GM12878 (cell line): ENCODE results near the gene BBC3. TPM values are rescaled to one million over a fixed set of nuclear protein-coding genes. Genes with fewer than 3 reads are reported as not detected.
A peak's percentile ranks its signal among the peaks of the same experiment; 100 is the strongest.

Source experiments
- BCL3 ChIP-seq: IDR thresholded peaks from 2 replicates; pipeline ENCODE4 v1.6.1; 2011; ENCODE audit warnings: borderline replicate concordance, low read depth, mild to moderate bottlenecking, moderate library complexity, low read length; ENCODE audit not compliant: insufficient read depth, poor library complexity, severe bottlenecking
- BCLAF1 ChIP-seq: fragments of 450-650 bp; IDR thresholded peaks from 2 replicates; pipeline ENCODE4 v1.6.1; 2017; ENCODE audit warnings: antibody characterized with exemption, mild to moderate bottlenecking, moderate library complexity
- CEBPB ChIP-seq, 2 experiments: fragments of 150-350 bp in 1 of 2; IDR thresholded peaks; 2 replicates each; pipeline ENCODE4 v1.6.1; 2012 to 2014; ENCODE audit warnings: low read depth in 2 of 2, low read length in 2 of 2, borderline replicate concordance in 1 of 2, inconsistent platforms in 1 of 2
- E4F1 ChIP-seq: fragments of 450-650 bp; IDR thresholded peaks from 2 replicates; pipeline ENCODE4 v1.6.1; 2018; ENCODE audit warnings: borderline replicate concordance, mild to moderate bottlenecking; ENCODE audit not compliant: partially characterized antibody
- HDAC6 ChIP-seq: fragments of 200-600 bp; sonication (generic); IDR thresholded peaks from one replicate; pipeline ENCODE4 v1.8.0; 2017; ENCODE audit warnings: antibody characterized with exemption; ENCODE audit not compliant: unreplicated experiment
- MTA3 ChIP-seq: IDR thresholded peaks from 2 replicates; pipeline ENCODE4 v1.6.1; 2012; ENCODE audit warnings: low read length, inconsistent platforms, borderline replicate concordance
- MYC ChIP-seq: IDR thresholded peaks from 2 replicates; pipeline ENCODE4 v1.6.1; 2011; ENCODE audit warnings: mild to moderate bottlenecking, low read length, moderate library complexity, inconsistent platforms; ENCODE audit not compliant: insufficient read depth, insufficient replicate concordance, insufficient read length, severe bottlenecking
- NKRF ChIP-seq: fragments of 450-650 bp; conservative IDR thresholded peaks from 2 replicates; pipeline ENCODE4 v1.6.1; 2017; ENCODE audit warnings: mild to moderate bottlenecking, moderate library complexity
- PAX5 ChIP-seq: IDR thresholded peaks from 2 replicates; pipeline ENCODE4 v1.6.1; 2011; ENCODE audit warnings: low read depth, low read length, borderline replicate concordance
- PBX3 ChIP-seq: IDR thresholded peaks from 2 replicates; pipeline ENCODE4 v1.6.1; 2011; ENCODE audit warnings: mild to moderate bottlenecking, low read depth, low read length, moderate library complexity; ENCODE audit not compliant: insufficient replicate concordance
- PKNOX1 ChIP-seq: fragments of 450-650 bp; IDR thresholded peaks from 2 replicates; pipeline ENCODE4 v1.6.1; 2016; ENCODE audit warnings: mild to moderate bottlenecking
- POLR2AphosphoS2 ChIP-seq: IDR thresholded peaks from 2 replicates; pipeline ENCODE4 v1.6.1; 2011; ENCODE audit warnings: low read depth, mild to moderate bottlenecking, low read length, improper control_type of control experiment, moderate library complexity
- RELA ChIP-seq: fragments of 450-650 bp; IDR thresholded peaks from 2 replicates; pipeline ENCODE4 v1.8.0; 2014; ENCODE audit warnings: borderline replicate concordance; ENCODE audit not compliant: partially characterized antibody
- TAF1 ChIP-seq: IDR thresholded peaks from 2 replicates; pipeline ENCODE4 v1.6.1; 2011; ENCODE audit warnings: mild to moderate bottlenecking, low read depth, low read length, borderline replicate concordance
- ZNF622 ChIP-seq: fragments of 450-650 bp; IDR thresholded peaks from 2 replicates; pipeline ENCODE4 v1.6.1; 2017; ENCODE audit warnings: mild to moderate bottlenecking, inconsistent platforms
- polyA plus RNA-seq, 11 experiments: library from polyadenylated mRNA; depleted of rRNA in 4 of 11; unstranded in 6 of 11; stranded (reverse) in 5 of 11; fragments of >200 nt; fragmentation: Nextera tagmentation in 4 of 11; fragmentation: Illumina TruSeq in 1 of 11; extraction: Ambion mirVana in 4 of 11; extraction: Trizol in 1 of 11; gene quantifications; 1 replicate in 1 of 11; 2 replicates in 10 of 11; pipeline versions ENCODE4 v1.2.1 to v1.2.3, GENCODE V29; 2011 to 2016; ENCODE audit warnings: inconsistent platforms in 2 of 11, missing spikeins in 2 of 11, low read depth in 1 of 11
- total RNA-seq, 4 experiments: library from RNA; depleted of rRNA in 3 of 4; stranded (reverse); fragments of >200 nt in 3 of 4; fragmentation: Illumina TruSeq in 1 of 4; extraction: Trizol in 1 of 4; gene quantifications; 2 replicates each; pipeline versions ENCODE4 v1.2.1 to v1.2.3, GENCODE V29; 2013 to 2021

The BBC3 gene
- total and polyA plus RNA-seq, 10 of the 15 experiments (the other 5 are each of a cell fraction or from before 2014, with no cell fraction given) = 0.10 to 17.9 (median 7.5) TPM

GRCh38 chr19:47231215-47232054 lies 436 bp upstream of the BBC3 start (continued):
- peak; percentile 95 for TF ChIP-seq BCL3
- peak; percentile 46 for TF ChIP-seq RELA
- TF ChIP-seq NKRF = peak; percentile 28; the same call in 1 of the 2 replicates
- peak; percentile 57; the same call in 1 of the 2 replicates for TF ChIP-seq TAF1
- TF ChIP-seq E4F1 = no peak
- TF ChIP-seq CEBPB (IDR thresholded peaks at IDR 0.05; ENCODE audit: borderline replicate concordance in 1 of 2, low read depth in 2 of 2, low read length in 2 of 2) = no peak
- TF ChIP-seq PBX3 = no peak
- no peak for TF ChIP-seq MTA3
- TF ChIP-seq POLR2AphosphoS2 = peak; percentile 76; the same call in 1 of the 2 replicates
- no peak for TF ChIP-seq HDAC6
- no peak; the same call in 1 of the 2 replicates for TF ChIP-seq BCLAF1
- 0 out of 2 replicates have a peak, but pooled peaks have one; percentile 45 for TF ChIP-seq PKNOX1
- peak; percentile 75 for TF ChIP-seq PAX5
- peak; percentile 61 for TF ChIP-seq MYC
- no peak for TF ChIP-seq ZNF622
